Left hindlimb (tissue), 1 donor: ENCODE results near the gene TSPAN16.

Source experiments
- DNase-seq: peaks from one replicate; pipeline ENCODE4 v3.0.0-alpha.2; 2018

The TSPAN16 gene, protein sequence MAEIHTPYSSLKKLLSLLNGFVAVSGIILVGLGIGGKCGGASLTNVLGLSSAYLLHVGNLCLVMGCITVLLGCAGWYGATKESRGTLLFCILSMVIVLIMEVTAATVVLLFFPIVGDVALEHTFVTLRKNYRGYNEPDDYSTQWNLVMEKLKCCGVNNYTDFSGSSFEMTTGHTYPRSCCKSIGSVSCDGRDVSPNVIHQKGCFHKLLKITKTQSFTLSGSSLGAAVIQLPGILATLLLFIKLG

GRCh38 chr19:11295665-11296245 lies at the start of gene TSPAN16:
Gene TSPAN16 (plus strand): TSS chr19:11296160. CDS start chr19:11296298, 138 bp downstream.
- no peak for DNase-seq

- no peak for DNase-seq
Observed at GRCh38 chr19:11246941-11247340, 49.0 kb upstream of the TSPAN16 start.

GRCh38 chr19:11247391-11247790 lies 48.6 kb upstream of the TSPAN16 start:
- peak; percentile 80 for DNase-seq

- no peak for DNase-seq
Observed at GRCh38 chr19:11247934-11248333, 48.0 kb upstream of the TSPAN16 start.

DNA sequence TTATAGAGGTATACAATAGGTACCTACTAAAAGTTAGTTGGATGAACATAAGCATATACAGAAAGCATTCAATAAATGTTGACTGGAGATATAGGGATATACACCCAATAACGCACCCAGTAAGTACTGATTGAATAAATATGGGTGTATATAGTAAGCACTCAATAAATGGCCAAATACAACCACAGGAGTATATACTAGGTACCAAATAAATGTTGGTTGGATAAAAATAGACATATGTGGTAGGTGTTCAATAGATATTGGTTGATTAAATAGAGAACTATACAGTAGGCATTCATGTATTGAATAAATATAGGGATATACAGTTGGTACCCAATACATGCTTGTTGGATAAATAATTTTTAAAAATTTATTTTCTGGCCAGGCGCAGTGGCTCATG lies 47.1 kb upstream of the TSPAN16 start:
- no peak for DNase-seq

GRCh38 chr19:11251217-11251616 lies 44.7 kb upstream of the TSPAN16 start:
- no peak for DNase-seq

GRCh38 chr19:11251650-11252314 lies 44.2 kb upstream of the TSPAN16 start:
- DNase-seq, result no peak

DNA sequence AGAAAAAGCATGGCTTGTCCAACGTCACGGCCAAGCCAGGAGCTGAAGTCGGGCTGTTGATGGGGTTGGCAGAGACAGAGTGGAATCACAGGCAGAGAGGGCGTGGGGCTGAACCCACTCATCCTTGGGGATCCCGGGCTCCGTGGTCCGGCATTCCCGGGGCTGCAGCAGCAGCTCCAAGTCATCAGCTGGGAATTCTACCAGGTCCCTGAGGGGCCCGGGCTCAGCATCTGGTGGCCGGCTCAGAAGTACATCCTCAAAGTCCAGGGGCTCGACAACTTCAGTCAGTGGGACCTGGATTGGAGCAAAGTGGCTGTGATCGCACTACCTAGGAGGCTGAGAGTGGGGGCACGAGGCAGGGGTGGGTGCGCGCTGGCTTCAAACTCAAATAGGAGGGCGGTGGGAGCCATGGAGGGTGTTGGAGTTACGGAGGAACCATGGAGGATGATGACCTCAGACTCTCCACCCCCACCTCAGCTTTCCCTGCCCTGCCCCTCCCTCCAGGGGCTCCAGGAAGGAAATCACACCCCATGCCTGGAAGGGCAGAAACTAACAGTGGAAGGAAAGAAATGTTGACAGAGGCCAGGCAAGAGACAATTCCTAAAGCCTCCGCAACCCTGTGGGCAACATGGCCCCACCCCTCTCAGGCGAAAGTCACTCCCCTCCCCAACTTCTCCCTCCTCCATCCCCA lies 43.1 kb upstream of the TSPAN16 start:
- no peak for DNase-seq

GRCh38 chr19:11254666-11255065 lies 41.3 kb upstream of the TSPAN16 start:
- no peak for DNase-seq

DNA sequence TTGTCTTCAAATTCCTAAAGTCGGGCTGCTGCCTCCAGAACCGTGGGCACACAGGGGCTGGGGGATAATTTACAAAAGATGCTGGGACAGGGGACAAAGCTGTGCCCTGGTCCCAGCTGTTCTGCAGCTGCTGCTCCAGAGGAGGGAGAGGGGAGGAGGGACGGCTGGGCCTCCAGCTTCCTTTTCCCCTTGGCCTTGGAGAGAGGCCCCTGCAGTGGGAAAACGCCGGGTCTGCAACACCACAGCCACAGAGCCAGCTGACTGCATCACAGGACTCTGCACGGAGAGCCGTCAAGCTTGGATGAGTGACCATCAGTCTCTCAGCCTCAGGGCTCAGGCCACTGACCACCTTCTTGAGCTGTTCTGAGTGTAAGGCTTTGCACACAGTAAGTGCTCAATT lies 39.8 kb upstream of the TSPAN16 start:
- DNase-seq, result peak; percentile 84

DNA sequence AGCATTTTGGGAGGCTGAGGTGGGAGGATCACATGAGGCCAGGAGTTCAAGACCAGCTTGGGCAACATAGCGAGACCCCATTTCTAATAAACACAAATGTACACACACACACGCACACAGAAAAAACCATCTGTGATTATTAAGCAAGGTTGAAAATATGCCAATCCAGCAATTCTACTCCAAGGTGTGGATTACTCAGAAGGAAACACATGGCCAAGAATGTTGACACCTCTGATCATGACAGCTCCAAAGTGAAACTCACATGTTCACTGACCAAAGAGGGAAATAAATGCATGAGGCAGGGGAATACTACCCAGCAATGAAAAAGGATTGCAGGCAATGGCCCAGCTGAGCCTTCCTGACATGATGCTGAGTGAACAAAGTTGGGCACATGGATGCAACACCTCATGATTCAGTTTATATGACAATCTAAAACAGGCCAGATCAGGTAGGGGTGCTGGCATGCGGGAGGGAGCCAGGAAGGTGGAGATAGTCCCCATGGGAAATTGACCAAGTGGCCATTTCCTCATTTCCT lies 38.0 kb upstream of the TSPAN16 start:
- DNase-seq, result no peak

DNA sequence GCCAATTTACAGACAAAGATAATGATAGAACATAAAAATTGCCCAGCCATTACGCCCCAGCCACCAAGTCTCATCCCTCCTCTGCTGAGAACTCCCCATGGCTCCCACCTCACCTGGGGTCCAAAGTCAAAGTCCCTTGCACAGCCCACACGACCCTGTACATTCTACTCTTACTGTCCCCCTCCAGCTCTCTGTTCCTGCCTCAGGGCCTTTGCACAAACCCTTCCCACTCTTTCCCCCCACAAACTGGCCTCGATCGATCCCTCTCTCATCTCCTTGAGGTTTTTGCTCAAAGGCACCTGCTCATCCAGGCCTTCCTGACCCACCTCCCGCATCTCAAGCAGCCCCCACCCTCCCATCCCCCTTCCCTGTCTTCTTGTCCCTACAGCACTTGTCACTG lies 35.0 kb upstream of the TSPAN16 start:
- DNase-seq, result no peak

- peak; percentile 63 for DNase-seq
Observed at GRCh38 chr19:11261431-11261970, 34.5 kb upstream of the TSPAN16 start.

DNA sequence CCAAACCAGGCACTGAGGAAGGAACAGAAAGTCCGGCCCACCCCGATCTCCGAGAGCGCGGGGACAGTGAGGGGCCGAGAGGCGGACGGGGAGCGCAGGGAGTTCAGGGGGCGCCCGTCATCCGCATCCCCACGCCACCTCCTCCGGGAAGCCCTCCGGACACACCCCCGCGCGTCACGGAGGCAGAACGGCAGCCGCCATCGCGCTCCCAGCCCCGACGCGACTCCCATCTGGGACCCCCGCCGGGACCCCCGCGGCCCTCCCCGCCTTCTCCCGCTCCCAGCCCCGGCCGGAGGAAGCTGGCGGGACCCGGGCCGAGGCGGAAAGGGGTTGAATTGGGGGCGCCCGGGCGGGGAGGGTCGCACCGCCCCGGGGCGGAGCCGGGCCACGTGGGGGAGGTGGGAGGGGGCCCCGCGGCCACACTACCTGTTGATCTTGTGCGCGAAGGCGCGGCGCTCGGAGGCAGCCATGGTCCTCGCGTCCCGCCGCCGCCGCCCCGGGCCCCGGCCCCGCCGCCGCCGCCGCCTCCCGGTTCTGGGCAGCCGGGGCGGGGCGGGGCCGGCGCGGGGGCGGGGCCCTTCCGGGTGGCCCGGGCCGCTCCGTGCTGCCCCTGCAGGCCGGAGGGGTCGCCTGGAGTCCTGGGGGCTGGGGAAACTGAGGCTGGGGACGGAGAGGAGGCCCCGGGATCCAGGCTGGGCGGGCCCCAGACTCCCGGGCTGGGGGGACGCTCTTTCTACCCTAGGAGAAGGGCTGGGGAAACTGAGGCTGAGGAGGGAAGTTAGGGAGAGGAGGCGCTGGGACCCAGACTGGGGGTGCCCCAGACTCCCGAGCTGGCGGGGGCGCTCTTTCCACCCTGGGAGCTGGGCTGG lies 33.8 kb upstream of the TSPAN16 start, which contains the start of gene DOCK6:
Gene DOCK6, minus strand, starts transcription at position 554 of the 869 bp plus-strand sequence. Its CDS starts 84 bp downstream, at position 470.
- DNase-seq, result peak; percentile 62

GRCh38 chr19:11263726-11264125 lies 32.2 kb upstream of the TSPAN16 start:
- no peak for DNase-seq

GRCh38 chr19:11264452-11265176 lies 31.3 kb upstream of the TSPAN16 start:
- no peak for DNase-seq

- no peak for DNase-seq
Observed at GRCh38 chr19:11265177-11265784, 30.7 kb upstream of the TSPAN16 start.

DNA sequence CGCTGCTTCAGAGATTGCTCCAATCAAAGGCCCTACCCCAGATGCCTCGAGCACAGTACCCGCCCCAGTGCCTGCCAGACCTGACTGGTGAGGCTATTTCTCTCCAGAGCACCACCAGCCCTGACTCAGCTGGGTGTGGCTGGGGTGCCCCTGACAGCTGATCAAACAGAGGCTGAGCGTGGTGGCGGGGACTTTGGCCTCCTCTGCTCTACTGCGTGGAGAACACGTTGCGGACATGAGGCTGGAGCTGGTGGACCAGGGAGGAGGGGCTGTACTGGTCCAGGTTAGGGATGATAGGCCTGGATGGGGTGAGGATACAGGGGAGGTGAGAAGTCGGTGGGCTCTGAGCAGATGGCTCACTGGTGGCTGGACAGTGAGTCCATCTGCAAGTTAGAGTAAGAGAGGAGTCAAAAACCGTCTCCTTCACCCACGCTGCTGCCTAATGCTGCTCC lies 30.1 kb upstream of the TSPAN16 start:
- DNase-seq, result no peak

DNA sequence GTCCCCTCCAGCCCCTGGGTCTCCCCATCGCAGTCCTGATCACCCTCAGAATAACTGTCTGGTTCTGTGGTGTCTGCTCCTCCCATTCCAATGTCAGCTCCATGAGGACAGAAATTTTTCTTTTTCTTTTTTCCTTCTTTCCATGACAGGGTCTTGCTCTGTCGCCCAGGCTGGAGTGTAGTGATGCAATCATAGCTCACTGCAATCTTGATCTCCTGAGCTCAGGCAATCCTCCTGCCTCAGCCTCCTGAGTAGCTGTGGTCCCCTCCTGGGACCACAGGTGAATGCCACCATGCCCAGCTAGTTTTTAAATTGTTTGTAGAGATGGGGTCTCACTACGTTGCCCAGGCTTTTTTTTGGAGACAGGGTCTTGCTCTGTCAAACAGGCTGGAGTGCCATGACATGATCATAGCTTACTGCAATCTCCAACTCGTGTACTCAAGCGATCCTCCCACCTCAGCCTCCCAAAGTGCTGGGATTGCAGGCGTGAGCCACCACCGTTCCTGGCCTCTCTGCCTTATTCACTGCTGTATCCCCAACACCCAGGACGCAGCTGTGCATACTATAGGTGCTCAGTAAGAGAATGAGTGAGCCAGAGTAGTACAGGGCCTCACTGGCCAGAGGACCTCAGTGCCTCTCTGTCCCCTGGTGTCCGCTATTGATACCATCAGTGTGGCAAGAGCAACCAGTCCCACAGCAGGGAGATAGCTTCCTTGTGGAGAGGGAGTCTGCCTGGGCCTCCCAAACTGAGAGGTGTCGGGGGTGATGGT lies 28.5 kb upstream of the TSPAN16 start:
- no peak for DNase-seq

DNA sequence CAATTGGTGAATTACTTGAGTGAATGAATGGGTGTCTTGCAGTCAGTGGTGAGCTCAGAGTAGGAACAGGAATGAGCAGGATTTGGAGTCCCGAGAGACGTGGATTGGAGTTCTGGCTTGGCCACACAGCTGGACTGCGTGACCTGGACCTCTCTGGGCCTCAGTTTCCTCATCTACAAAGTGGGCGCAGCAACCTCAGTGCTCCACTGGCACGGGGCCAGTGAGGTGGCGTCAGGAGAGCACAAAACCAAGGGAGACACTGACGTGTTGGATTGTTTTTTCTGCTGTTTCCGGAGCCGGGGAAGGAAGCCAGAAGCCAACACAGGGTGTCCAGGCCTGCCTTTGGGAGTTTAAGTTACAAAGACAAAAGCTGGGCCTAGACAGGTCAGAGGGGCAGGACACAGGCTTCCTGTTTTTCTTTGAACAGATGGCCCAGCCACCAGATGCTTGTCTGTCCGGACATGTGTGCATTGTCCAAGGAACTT lies 27.1 kb upstream of the TSPAN16 start:
- peak; percentile 74 for DNase-seq
